Loucy (cell line): Measurements from ENCODE around the gene CD19.

Experiments used
- H2AFZ ChIP-seq: fragments of 200-600 bp; sonication (generic); 2 replicates; pipeline ENCODE4 v1.6.0; 2016; ENCODE audit warnings: antibody characterized with exemption, mild to moderate bottlenecking, low read length, moderate library complexity
- H3F3A ChIP-seq: fragments of 200-600 bp; 2 replicates; pipeline ENCODE4 v1.6.0; 2016; ENCODE audit warnings: antibody characterized with exemption, low read depth, mild to moderate bottlenecking
- H3K27me3 ChIP-seq: fragments of 200-600 bp; sonication (generic); 2 replicates; pipeline ENCODE4 v1.6.1; 2014; ENCODE audit warnings: low read length, mild to moderate bottlenecking; ENCODE audit not compliant: insufficient read depth, poor library complexity, severe bottlenecking
- H3K36me3 ChIP-seq: fragments of 200-600 bp; sonication (generic); 2 replicates; pipeline ENCODE4 v1.6.1; 2016; ENCODE audit warnings: low read length; ENCODE audit not compliant: insufficient read depth
- H3K4me1 ChIP-seq: fragments of 200-600 bp; sonication (generic); 2 replicates; pipeline ENCODE4 v1.5.1; 2014; ENCODE audit warnings: low read length, mild to moderate bottlenecking; ENCODE audit not compliant: insufficient read depth, poor library complexity, severe bottlenecking
- H3K4me2 ChIP-seq: fragments of 200-600 bp; sonication (generic); 2 replicates; pipeline ENCODE4 v1.6.0; 2014; ENCODE audit warnings: antibody characterized with exemption, low read length, low read depth, mild to moderate bottlenecking; ENCODE audit not compliant: poor library complexity, severe bottlenecking
- H3K4me3 ChIP-seq: fragments of 200-600 bp; sonication (generic); 2 replicates; pipeline ENCODE4 v1.5.1; 2014; ENCODE audit warnings: low read length, mild to moderate bottlenecking, mixed read lengths; ENCODE audit not compliant: poor library complexity, severe bottlenecking
- H3K79me2 ChIP-seq: fragments of 200-600 bp; sonication (generic); 2 replicates; pipeline ENCODE4 v1.6.1; 2014; ENCODE audit warnings: low read length; ENCODE audit not compliant: insufficient read depth
- H3K9ac ChIP-seq: fragments of 200-600 bp; sonication (generic); 2 replicates; pipeline ENCODE4 v1.6.0; 2014; ENCODE audit warnings: mild to moderate bottlenecking, low read depth, low read length, moderate library complexity; ENCODE audit not compliant: poor library complexity, severe bottlenecking
- H3K9me2 ChIP-seq: fragments of 200-600 bp; sonication (generic); replicated peaks from 2 replicates; pipeline ENCODE4 v1.6.1; 2016; ENCODE audit warnings: low read depth, low read length, mixed read lengths
- H3K9me3 ChIP-seq: fragments of 200-600 bp; sonication (generic); 2 replicates; pipeline ENCODE4 v1.6.1; 2014; ENCODE audit warnings: mild to moderate bottlenecking, antibody characterized with exemption, low read length, low read depth; ENCODE audit not compliant: insufficient read depth
- H4K20me1 ChIP-seq: fragments of 200-600 bp; sonication (generic); 2 replicates; pipeline ENCODE4 v1.6.0; 2014; ENCODE audit warnings: antibody characterized with exemption, low read length, mild to moderate bottlenecking; ENCODE audit not compliant: insufficient read depth, poor library complexity, severe bottlenecking
- EZH2phosphoT487 ChIP-seq: fragments of 200-600 bp; IDR thresholded peaks from 2 replicates; pipeline ENCODE4 v1.6.1; 2018; ENCODE audit warnings: antibody characterized with exemption, mild to moderate bottlenecking, moderate library complexity, borderline replicate concordance
- TF ChIP-seq, protein P1 (sequence below): fragments of 200-600 bp; sonication (generic); conservative IDR thresholded peaks from 2 replicates; pipeline ENCODE4 v1.5.1; 2014; ENCODE audit warnings: mild to moderate bottlenecking, antibody characterized with exemption, low read length

Gene CD19

GRCh38 chr16:28958836-28959235, 27.1 kb downstream of the CD19 start:
- TF ChIP-seq, protein P1, sequence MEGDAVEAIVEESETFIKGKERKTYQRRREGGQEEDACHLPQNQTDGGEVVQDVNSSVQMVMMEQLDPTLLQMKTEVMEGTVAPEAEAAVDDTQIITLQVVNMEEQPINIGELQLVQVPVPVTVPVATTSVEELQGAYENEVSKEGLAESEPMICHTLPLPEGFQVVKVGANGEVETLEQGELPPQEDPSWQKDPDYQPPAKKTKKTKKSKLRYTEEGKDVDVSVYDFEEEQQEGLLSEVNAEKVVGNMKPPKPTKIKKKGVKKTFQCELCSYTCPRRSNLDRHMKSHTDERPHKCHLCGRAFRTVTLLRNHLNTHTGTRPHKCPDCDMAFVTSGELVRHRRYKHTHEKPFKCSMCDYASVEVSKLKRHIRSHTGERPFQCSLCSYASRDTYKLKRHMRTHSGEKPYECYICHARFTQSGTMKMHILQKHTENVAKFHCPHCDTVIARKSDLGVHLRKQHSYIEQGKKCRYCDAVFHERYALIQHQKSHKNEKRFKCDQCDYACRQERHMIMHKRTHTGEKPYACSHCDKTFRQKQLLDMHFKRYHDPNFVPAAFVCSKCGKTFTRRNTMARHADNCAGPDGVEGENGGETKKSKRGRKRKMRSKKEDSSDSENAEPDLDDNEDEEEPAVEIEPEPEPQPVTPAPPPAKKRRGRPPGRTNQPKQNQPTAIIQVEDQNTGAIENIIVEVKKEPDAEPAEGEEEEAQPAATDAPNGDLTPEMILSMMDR: no peak
- no peak for TF ChIP-seq EZH2phosphoT487
- H3K4me1 ChIP-seq: peaks cover 11% of the 10 kb centered on the region
- H3K27me3 ChIP-seq: no peaks in the 10 kb centered on the region
- H3K4me3 ChIP-seq: no peak overlapping the region
- H4K20me1 ChIP-seq: peaks cover 10% of the 10 kb centered on the region
- H3K9me2 ChIP-seq: no peaks in the 10 kb centered on the region
- H3K79me2 ChIP-seq: peaks cover 25% of the 10 kb centered on the region
- H3K9ac ChIP-seq: no peak overlapping the region
- H3F3A ChIP-seq: no peaks in the 10 kb centered on the region
- H3K36me3 ChIP-seq: peaks cover 79% of the 10 kb centered on the region
- no peaks in the 10 kb centered on the region for H3K9me3 ChIP-seq
- H2AFZ ChIP-seq: no peak overlapping the region
- H3K4me2 ChIP-seq: no peak overlapping the region

GRCh38 chr16:28964072-28964471, 32.3 kb downstream of the CD19 start:
- no peaks in the 10 kb centered on the region for H3K79me2 ChIP-seq
- no peaks in the 10 kb centered on the region for H4K20me1 ChIP-seq
- peaks cover 51% of the 10 kb centered on the region; the same call in 1 of the 2 replicates for H3K36me3 ChIP-seq
- H3K9ac ChIP-seq: no peak overlapping the region
- H2AFZ ChIP-seq: no peak overlapping the region
- H3K4me3 ChIP-seq: no peak overlapping the region
- H3K9me3 ChIP-seq: no peaks in the 10 kb centered on the region
- H3K27me3 ChIP-seq: no peaks in the 10 kb centered on the region
- no peak overlapping the region for H3K4me2 ChIP-seq
- TF ChIP-seq, protein P1: no peak
- no peak for TF ChIP-seq EZH2phosphoT487
- no peaks in the 10 kb centered on the region for H3K4me1 ChIP-seq
- H3K9me2 ChIP-seq: no peaks in the 10 kb centered on the region
- H3F3A ChIP-seq: no peaks in the 10 kb centered on the region

DNA sequence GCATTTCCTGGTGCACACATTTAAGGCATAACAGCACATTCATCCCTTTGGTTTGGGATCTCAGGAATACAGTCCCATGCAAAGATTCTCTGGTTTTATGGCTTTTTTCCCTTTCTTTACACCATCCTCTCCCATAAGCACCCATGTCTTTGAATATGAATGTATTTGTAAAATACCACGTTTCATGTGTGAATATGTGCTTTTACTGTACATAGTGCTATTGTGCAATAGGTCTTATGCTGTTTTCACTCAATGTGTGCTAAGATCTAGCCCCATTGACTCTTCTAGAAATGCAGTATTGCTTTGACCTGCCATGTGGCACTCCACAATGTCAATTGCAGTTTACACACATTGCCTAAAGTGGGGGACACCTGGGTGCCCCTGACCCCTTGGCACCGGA, 32.7 kb downstream of the CD19 start:
- Histone ChIP-seq H3K9me2 (no peaks in the 10 kb centered on the region), H3K27me3 (no peaks in the 10 kb centered on the region), H3K4me1 (no peaks in the 10 kb centered on the region), H3K4me3 (no peak overlapping the region), H3K9me3 (no peaks in the 10 kb centered on the region), H3K36me3 (peaks cover 46% of the 10 kb centered on the region; the same call in 1 of the 2 replicates), H3K4me2 (no peak overlapping the region), H3K9ac (no peak overlapping the region), H3K79me2 (no peaks in the 10 kb centered on the region), H4K20me1 (no peaks in the 10 kb centered on the region), H3F3A (no peaks in the 10 kb centered on the region), H2AFZ (no peak overlapping the region)
- no peak for TF ChIP-seq EZH2phosphoT487
- TF ChIP-seq, protein P1: no peak
